Smooth muscle cell of bladder (primary cell): ENCODE data around the gene SORL1. TPM values are rescaled to one million over a fixed set of nuclear protein-coding genes. Genes with fewer than 3 reads are reported as not detected.

Experiments
- total RNA-seq: library from RNA; depleted of rRNA; stranded (reverse); fragments of >200 nt; gene quantifications from 2 replicates; pipeline ENCODE4 v1.2.3, GENCODE V29; 2014

SORL1 gene, protein sequence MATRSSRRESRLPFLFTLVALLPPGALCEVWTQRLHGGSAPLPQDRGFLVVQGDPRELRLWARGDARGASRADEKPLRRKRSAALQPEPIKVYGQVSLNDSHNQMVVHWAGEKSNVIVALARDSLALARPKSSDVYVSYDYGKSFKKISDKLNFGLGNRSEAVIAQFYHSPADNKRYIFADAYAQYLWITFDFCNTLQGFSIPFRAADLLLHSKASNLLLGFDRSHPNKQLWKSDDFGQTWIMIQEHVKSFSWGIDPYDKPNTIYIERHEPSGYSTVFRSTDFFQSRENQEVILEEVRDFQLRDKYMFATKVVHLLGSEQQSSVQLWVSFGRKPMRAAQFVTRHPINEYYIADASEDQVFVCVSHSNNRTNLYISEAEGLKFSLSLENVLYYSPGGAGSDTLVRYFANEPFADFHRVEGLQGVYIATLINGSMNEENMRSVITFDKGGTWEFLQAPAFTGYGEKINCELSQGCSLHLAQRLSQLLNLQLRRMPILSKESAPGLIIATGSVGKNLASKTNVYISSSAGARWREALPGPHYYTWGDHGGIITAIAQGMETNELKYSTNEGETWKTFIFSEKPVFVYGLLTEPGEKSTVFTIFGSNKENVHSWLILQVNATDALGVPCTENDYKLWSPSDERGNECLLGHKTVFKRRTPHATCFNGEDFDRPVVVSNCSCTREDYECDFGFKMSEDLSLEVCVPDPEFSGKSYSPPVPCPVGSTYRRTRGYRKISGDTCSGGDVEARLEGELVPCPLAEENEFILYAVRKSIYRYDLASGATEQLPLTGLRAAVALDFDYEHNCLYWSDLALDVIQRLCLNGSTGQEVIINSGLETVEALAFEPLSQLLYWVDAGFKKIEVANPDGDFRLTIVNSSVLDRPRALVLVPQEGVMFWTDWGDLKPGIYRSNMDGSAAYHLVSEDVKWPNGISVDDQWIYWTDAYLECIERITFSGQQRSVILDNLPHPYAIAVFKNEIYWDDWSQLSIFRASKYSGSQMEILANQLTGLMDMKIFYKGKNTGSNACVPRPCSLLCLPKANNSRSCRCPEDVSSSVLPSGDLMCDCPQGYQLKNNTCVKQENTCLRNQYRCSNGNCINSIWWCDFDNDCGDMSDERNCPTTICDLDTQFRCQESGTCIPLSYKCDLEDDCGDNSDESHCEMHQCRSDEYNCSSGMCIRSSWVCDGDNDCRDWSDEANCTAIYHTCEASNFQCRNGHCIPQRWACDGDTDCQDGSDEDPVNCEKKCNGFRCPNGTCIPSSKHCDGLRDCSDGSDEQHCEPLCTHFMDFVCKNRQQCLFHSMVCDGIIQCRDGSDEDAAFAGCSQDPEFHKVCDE (N-terminal part only)
- 8.5 and 10.2 TPM in 2 replicates for total RNA-seq

DNA sequence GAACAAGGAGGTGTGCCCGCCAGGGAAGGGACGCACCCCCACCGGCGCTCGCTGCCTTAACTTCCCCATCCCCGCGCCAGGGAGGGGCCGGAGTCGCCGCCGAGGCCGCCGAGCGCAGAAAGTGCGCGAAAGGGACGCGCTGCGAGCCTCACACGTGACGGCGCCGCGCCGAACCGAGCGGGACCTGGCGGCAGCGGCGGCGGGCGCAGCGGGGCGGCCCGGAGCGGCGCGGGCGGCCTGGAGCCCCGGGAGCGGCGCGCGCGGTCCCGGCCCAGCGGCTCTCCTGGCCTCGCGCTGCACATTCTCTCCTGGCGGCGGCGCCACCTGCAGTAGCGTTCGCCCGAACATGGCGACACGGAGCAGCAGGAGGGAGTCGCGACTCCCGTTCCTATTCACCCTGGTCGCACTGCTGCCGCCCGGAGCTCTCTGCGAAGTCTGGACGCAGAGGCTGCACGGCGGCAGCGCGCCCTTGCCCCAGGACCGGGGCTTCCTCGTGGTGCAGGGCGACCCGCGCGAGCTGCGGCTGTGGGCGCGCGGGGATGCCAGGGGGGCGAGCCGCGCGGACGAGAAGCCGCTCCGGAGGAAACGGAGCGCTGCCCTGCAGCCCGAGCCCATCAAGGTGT, at the start of gene SORL1:
TSS of gene SORL1 (plus strand) at position 329 of the 623 bp plus-strand sequence. CDS start at position 347, 18 bp downstream.

GRCh38 chr11:121452609-121453150, 566 bp downstream of the SORL1 start, which contains the start of gene SORL1-AS1:
Gene SORL1-AS1 (minus strand): TSS chr11:121452967.

Other genes with a start within 250 kb of the SORL1 start
- 39.8 and 56.9 TPM in 2 replicates for gene SC5D, start 159.5 kb upstream of the SORL1 start, total RNA-seq